ENCODE measurements around the gene MAML3.

The MAML3 gene

DNA sequence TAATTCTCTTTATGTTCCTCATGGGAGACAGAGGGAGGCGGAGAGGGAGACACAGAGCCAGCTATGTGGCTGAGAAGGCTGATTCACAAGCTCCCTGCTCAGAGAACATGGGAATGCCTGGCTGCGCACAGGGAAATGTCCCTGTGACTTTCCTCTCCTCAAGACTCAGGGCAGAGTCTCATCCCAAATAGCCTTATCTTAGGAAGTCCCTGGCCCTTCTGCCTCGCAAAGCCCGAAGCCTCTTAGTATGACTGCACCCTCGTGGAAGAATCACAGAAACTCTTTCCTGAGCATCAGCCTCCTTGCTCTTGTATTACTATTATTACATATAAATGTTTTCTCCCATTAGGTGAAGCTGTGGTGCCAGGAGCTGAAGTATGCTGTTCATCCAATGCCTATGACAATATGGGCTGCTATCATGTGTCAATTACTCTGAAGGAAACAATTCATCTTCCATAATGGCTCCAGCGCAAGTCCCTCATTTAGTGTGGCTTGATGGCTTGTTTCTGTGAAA is 257.8 kb downstream of the MAML3 start:
- Mint-ChIP-seq H3K27ac (no peak overlapping the region), H3K27me3 (ENCODE audit: low read depth, poor library complexity) (no peaks in the 10 kb centered on the region)
- TF ChIP-seq CTCF (IDR thresholded peaks at IDR 0.05), result no peak

GRCh38 chr4:139893801-139894200 is 260.2 kb downstream of the MAML3 start:
- H3K4me3 Mint-ChIP-seq, result no peak overlapping the region
- H3K27ac Mint-ChIP-seq, result no peak overlapping the region
- H3K4me1 Mint-ChIP-seq, result peaks cover 18% of the 10 kb centered on the region
- no peak for TF ChIP-seq CTCF (IDR thresholded peaks at IDR 0.05)
- no peak for DNase-seq
- H3K36me3 Mint-ChIP-seq (ENCODE audit: low read depth), result peaks cover 23% of the 10 kb centered on the region
- no peaks in the 10 kb centered on the region for H3K9me3 Mint-ChIP-seq
- H3K27me3 Mint-ChIP-seq (ENCODE audit: low read depth, poor library complexity), result no peaks in the 10 kb centered on the region

More for the DNA sequence above, 257.8 kb downstream of the MAML3 start:
- DNase-seq, result no peak
- H3K4me1 Mint-ChIP-seq, result peaks cover 24% of the 10 kb centered on the region
- no peak overlapping the region for H3K4me3 Mint-ChIP-seq
- H3K9me3 Mint-ChIP-seq, result no peaks in the 10 kb centered on the region
- peaks cover under 1% of the 10 kb centered on the region for H3K36me3 Mint-ChIP-seq (ENCODE audit: low read depth)

GRCh38 chr4:139892973-139893736 is 260.8 kb downstream of the MAML3 start:
- H3K4me3 Mint-ChIP-seq, result no peak overlapping the region
- no peaks in the 10 kb centered on the region for H3K9me3 Mint-ChIP-seq
- H3K4me1 Mint-ChIP-seq, result peaks cover 20% of the 10 kb centered on the region
- no peak overlapping the region for H3K27ac Mint-ChIP-seq
- TF ChIP-seq CTCF (IDR thresholded peaks at IDR 0.05), result no peak
- H3K36me3 Mint-ChIP-seq (ENCODE audit: low read depth), result peaks cover 23% of the 10 kb centered on the region
- no peaks in the 10 kb centered on the region for H3K27me3 Mint-ChIP-seq (ENCODE audit: low read depth, poor library complexity)
- no peak for DNase-seq

- Mint-ChIP-seq H3K9me3 (no peaks in the 10 kb centered on the region), H3K4me3 (no peak overlapping the region), H3K27ac (no peak overlapping the region), H3K36me3 (ENCODE audit: low read depth) (peaks cover 23% of the 10 kb centered on the region), H3K27me3 (ENCODE audit: low read depth, poor library complexity) (no peaks in the 10 kb centered on the region), H3K4me1 (peaks cover 32% of the 10 kb centered on the region)
- TF ChIP-seq CTCF (IDR thresholded peaks at IDR 0.05), result no peak
- DNase-seq, result no peak
Observed at GRCh38 chr4:139890816-139891215, 263.2 kb downstream of the MAML3 start.

- Mint-ChIP-seq H3K36me3 (ENCODE audit: low read depth) (peaks cover 26% of the 10 kb centered on the region), H3K4me3 (no peak overlapping the region), H3K27me3 (ENCODE audit: low read depth, poor library complexity) (no peaks in the 10 kb centered on the region), H3K9me3 (no peaks in the 10 kb centered on the region), H3K4me1 (peaks cover 34% of the 10 kb centered on the region), H3K27ac (peak overlapping the region; percentile 37)
- TF ChIP-seq CTCF (IDR thresholded peaks at IDR 0.05), result no peak
- DNase-seq, result no peak
Observed at GRCh38 chr4:139889901-139890300, 264.1 kb downstream of the MAML3 start.

DNA sequence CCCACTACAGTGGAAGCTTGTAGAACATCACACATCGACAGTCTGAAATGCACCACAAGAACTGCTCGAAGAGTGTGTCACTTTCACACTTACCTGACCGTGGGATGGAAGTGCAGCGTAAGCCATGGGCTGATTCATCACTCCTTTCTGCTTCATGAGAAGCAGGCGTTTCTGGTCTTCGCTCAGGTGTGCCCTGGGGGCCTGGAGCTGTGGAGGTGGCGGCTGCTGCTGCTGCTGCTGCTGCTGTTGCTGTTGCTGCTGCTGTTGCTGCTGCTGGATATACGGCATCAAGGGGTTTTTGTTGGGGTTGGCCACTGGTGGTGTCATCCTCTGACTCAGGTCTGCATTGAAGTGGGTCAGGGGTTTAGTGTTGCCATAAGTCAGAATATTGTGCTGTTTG is 264.7 kb downstream of the MAML3 start:
- Mint-ChIP-seq H3K4me3 (no peak overlapping the region), H3K9me3 (peaks cover 6% of the 10 kb centered on the region), H3K27ac (peak overlapping the region; percentile 66), H3K36me3 (ENCODE audit: low read depth) (peaks cover 33% of the 10 kb centered on the region), H3K4me1 (peaks cover 39% of the 10 kb centered on the region), H3K27me3 (ENCODE audit: low read depth, poor library complexity) (no peaks in the 10 kb centered on the region)
- no peak for TF ChIP-seq CTCF (IDR thresholded peaks at IDR 0.05)
- DNase-seq, result no peak
